WTC11 (cell line): ENCODE data around the gene RRP1B. TPM values are rescaled to one million over a fixed set of nuclear protein-coding genes. Genes with fewer than 3 reads are reported as not detected.
A peak's percentile ranks its signal among the peaks of the same experiment; 100 is the strongest.

Experiments
- ELF4 ChIP-seq: sonication (generic); formaldehyde crosslinking; IDR thresholded peaks from 2 replicates; pipeline ENCODE4 v1.8.1; 2022; ENCODE audit warnings: low read depth, mild to moderate bottlenecking, moderate library complexity, missing genetic modification reagents
- FOXP1 ChIP-seq: sonication (generic); formaldehyde crosslinking; IDR thresholded peaks from 2 replicates; pipeline ENCODE4 v1.8.0; 2022; ENCODE audit warnings: missing genetic modification reagents, mild to moderate bottlenecking, moderate library complexity, borderline replicate concordance
- GRHL2 ChIP-seq: fragments of 250-450 bp; sonication (Bioruptor Pico); IDR thresholded peaks from 2 replicates; pipeline ENCODE4 v1.8.0; 2022; ENCODE audit warnings: mild to moderate bottlenecking, moderate library complexity; ENCODE audit not compliant: insufficient replicate concordance, severe bottlenecking
- HMGA2 ChIP-seq: fragments of 250-450 bp; sonication (Bioruptor Pico); IDR thresholded peaks from 2 replicates; pipeline ENCODE4 v1.4.0; 2021; ENCODE audit warnings: mild to moderate bottlenecking, moderate library complexity
- RELA ChIP-seq: sonication (generic); formaldehyde crosslinking; IDR thresholded peaks from 2 replicates; pipeline ENCODE4 v1.8.1; 2022; ENCODE audit warnings: missing genetic modification reagents, mild to moderate bottlenecking, borderline replicate concordance
- ZNF416 ChIP-seq: fragments of 250-450 bp; sonication (Bioruptor Pico); IDR thresholded peaks from 2 replicates; pipeline ENCODE4 v1.9.0; 2021; ENCODE audit warnings: mild to moderate bottlenecking, inconsistent platforms
- ZNF671 ChIP-seq: fragments of 250-450 bp; sonication (Bioruptor Pico); IDR thresholded peaks from 2 replicates; pipeline ENCODE4 v1.8.0; 2021; ENCODE audit warnings: mild to moderate bottlenecking
- total RNA-seq: library from RNA; stranded (reverse); gene quantifications from 3 replicates; pipeline ENCODE4 v1.2.3, GENCODE V29; 2021
- TF ChIP-seq, protein P1 (sequence below): sonication (generic); formaldehyde crosslinking; IDR thresholded peaks from 2 replicates; pipeline ENCODE4 v1.8.0; 2023; ENCODE audit warnings: mild to moderate bottlenecking, missing genetic modification reagents
- TF ChIP-seq, protein P2 (sequence below): fragments of 250-450 bp; sonication (Bioruptor Pico); IDR thresholded peaks from 2 replicates; pipeline ENCODE4 v1.9.0; 2021; ENCODE audit warnings: mild to moderate bottlenecking
- TF ChIP-seq, protein P3 (sequence below): fragments of 250-450 bp; sonication (Bioruptor Pico); IDR thresholded peaks from 2 replicates; pipeline ENCODE4 v1.8.0; 2021; ENCODE audit warnings: mild to moderate bottlenecking
- TF ChIP-seq, protein P4 (sequence below): sonication (generic); formaldehyde crosslinking; IDR thresholded peaks from 2 replicates; pipeline ENCODE4 v1.8.0; 2023; ENCODE audit warnings: missing genetic modification reagents, mild to moderate bottlenecking, borderline replicate concordance
- TF ChIP-seq, protein P5 (sequence below): fragments of 250-450 bp; sonication (Bioruptor Pico); IDR thresholded peaks from 2 replicates; pipeline ENCODE4 v2.1.2; 2022; ENCODE audit warnings: mild to moderate bottlenecking, moderate library complexity
- TF ChIP-seq, protein P6 (sequence below): sonication (generic); formaldehyde crosslinking; IDR thresholded peaks from 2 replicates; pipeline ENCODE4 v1.8.0; 2022; ENCODE audit warnings: mild to moderate bottlenecking, missing genetic modification reagents
- TF ChIP-seq, protein P7 (sequence below): sonication (generic); formaldehyde crosslinking; IDR thresholded peaks from 2 replicates; pipeline ENCODE4 v1.8.1; 2022; ENCODE audit warnings: low read depth, mild to moderate bottlenecking, moderate library complexity, missing genetic modification reagents, borderline replicate concordance
- TF ChIP-seq, protein P8 (sequence below): sonication (generic); formaldehyde crosslinking; IDR thresholded peaks from 2 replicates; pipeline ENCODE4 v1.8.1; 2022; ENCODE audit warnings: low read depth, missing genetic modification reagents, borderline replicate concordance
- TF ChIP-seq, protein P9 (sequence below): sonication (generic); formaldehyde crosslinking; IDR thresholded peaks from 2 replicates; pipeline ENCODE4 v1.8.1; 2022; ENCODE audit warnings: mild to moderate bottlenecking, missing genetic modification reagents, moderate library complexity, borderline replicate concordance

Gene RRP1B
- total RNA-seq, 1 experiment from 2014 or later: 74.9 TPM

DNA sequence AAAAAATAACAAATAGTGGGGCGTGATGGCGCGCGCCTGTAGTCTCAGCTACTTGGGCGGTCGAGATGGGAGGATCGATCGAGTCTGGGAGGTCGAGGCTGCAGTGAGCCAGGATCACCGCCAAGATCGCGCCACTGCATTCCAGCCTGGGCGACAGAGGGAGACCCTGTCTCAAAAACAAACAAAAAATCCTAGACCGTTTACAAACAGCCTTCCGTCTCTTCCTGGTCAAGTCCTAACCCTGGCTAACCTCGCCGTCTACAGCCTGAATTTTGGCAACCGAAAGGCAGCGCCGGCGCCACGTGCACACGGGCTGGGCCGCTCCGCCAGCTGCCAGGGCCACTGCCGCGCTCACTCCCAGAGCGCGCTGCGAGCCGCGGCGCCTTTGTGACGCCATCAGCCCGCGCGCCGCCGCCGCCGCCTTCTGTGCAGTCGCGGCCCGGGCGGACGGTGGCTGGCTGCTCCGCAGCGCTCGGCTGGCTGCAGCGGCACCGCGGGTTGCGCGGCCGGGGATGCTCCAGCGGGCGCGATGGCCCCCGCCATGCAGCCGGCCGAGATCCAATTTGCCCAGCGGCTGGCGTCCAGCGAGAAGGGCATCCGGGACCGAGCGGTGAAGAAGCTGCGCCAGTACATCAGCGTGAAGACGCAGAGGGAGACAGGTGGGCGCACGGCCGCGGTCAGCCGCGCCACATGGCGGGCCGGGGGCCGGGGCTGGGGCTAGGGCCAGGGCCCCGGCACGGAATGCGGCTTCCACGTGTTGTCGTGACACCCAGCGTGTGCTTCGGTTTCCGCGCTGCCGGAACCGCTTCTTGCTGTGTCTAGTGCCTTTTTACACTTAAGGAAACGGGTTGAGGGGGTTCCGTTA, at the start of gene RRP1B, which contains the start of gene HSF2BP (continued):
- TF ChIP-seq RELA (CRISPR knock-in tag) (peak; percentile 90), ELF4 (CRISPR knock-in tag) (peak; percentile 77; the same call in 1 of the 2 replicates), GRHL2 (CRISPR knock-in tag) (no peak), FOXP1 (CRISPR knock-in tag) (peak; percentile 99), ZNF671 (CRISPR knock-in tag) (no peak), HMGA2 (no peak), ZNF416 (CRISPR knock-in tag) (peak; percentile 11; the same call in 1 of the 2 replicates)
- TF ChIP-seq, protein P1, sequence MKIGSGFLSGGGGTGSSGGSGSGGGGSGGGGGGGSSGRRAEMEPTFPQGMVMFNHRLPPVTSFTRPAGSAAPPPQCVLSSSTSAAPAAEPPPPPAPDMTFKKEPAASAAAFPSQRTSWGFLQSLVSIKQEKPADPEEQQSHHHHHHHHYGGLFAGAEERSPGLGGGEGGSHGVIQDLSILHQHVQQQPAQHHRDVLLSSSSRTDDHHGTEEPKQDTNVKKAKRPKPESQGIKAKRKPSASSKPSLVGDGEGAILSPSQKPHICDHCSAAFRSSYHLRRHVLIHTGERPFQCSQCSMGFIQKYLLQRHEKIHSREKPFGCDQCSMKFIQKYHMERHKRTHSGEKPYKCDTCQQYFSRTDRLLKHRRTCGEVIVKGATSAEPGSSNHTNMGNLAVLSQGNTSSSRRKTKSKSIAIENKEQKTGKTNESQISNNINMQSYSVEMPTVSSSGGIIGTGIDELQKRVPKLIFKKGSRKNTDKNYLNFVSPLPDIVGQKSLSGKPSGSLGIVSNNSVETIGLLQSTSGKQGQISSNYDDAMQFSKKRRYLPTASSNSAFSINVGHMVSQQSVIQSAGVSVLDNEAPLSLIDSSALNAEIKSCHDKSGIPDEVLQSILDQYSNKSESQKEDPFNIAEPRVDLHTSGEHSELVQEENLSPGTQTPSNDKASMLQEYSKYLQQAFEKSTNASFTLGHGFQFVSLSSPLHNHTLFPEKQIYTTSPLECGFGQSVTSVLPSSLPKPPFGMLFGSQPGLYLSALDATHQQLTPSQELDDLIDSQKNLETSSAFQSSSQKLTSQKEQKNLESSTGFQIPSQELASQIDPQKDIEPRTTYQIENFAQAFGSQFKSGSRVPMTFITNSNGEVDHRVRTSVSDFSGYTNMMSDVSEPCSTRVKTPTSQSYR (CRISPR knock-in tag): peak; percentile 91; the same call in 1 of the 2 replicates
- TF ChIP-seq, protein P2, sequence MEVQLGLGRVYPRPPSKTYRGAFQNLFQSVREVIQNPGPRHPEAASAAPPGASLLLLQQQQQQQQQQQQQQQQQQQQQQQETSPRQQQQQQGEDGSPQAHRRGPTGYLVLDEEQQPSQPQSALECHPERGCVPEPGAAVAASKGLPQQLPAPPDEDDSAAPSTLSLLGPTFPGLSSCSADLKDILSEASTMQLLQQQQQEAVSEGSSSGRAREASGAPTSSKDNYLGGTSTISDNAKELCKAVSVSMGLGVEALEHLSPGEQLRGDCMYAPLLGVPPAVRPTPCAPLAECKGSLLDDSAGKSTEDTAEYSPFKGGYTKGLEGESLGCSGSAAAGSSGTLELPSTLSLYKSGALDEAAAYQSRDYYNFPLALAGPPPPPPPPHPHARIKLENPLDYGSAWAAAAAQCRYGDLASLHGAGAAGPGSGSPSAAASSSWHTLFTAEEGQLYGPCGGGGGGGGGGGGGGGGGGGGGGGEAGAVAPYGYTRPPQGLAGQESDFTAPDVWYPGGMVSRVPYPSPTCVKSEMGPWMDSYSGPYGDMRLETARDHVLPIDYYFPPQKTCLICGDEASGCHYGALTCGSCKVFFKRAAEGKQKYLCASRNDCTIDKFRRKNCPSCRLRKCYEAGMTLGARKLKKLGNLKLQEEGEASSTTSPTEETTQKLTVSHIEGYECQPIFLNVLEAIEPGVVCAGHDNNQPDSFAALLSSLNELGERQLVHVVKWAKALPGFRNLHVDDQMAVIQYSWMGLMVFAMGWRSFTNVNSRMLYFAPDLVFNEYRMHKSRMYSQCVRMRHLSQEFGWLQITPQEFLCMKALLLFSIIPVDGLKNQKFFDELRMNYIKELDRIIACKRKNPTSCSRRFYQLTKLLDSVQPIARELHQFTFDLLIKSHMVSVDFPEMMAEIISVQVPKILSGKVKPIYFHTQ: no peak
- TF ChIP-seq, protein P3, sequence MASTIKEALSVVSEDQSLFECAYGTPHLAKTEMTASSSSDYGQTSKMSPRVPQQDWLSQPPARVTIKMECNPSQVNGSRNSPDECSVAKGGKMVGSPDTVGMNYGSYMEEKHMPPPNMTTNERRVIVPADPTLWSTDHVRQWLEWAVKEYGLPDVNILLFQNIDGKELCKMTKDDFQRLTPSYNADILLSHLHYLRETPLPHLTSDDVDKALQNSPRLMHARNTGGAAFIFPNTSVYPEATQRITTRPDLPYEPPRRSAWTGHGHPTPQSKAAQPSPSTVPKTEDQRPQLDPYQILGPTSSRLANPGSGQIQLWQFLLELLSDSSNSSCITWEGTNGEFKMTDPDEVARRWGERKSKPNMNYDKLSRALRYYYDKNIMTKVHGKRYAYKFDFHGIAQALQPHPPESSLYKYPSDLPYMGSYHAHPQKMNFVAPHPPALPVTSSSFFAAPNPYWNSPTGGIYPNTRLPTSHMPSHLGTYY: no peak
- TF ChIP-seq, protein P4, sequence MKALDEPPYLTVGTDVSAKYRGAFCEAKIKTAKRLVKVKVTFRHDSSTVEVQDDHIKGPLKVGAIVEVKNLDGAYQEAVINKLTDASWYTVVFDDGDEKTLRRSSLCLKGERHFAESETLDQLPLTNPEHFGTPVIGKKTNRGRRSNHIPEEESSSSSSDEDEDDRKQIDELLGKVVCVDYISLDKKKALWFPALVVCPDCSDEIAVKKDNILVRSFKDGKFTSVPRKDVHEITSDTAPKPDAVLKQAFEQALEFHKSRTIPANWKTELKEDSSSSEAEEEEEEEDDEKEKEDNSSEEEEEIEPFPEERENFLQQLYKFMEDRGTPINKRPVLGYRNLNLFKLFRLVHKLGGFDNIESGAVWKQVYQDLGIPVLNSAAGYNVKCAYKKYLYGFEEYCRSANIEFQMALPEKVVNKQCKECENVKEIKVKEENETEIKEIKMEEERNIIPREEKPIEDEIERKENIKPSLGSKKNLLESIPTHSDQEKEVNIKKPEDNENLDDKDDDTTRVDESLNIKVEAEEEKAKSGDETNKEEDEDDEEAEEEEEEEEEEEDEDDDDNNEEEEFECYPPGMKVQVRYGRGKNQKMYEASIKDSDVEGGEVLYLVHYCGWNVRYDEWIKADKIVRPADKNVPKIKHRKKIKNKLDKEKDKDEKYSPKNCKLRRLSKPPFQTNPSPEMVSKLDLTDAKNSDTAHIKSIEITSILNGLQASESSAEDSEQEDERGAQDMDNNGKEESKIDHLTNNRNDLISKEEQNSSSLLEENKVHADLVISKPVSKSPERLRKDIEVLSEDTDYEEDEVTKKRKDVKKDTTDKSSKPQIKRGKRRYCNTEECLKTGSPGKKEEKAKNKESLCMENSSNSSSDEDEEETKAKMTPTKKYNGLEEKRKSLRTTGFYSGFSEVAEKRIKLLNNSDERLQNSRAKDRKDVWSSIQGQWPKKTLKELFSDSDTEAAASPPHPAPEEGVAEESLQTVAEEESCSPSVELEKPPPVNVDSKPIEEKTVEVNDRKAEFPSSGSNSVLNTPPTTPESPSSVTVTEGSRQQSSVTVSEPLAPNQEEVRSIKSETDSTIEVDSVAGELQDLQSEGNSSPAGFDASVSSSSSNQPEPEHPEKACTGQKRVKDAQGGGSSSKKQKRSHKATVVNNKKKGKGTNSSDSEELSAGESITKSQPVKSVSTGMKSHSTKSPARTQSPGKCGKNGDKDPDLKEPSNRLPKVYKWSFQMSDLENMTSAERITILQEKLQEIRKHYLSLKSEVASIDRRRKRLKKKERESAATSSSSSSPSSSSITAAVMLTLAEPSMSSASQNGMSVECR (CRISPR knock-in tag): peak; percentile 96
- TF ChIP-seq, protein P5, sequence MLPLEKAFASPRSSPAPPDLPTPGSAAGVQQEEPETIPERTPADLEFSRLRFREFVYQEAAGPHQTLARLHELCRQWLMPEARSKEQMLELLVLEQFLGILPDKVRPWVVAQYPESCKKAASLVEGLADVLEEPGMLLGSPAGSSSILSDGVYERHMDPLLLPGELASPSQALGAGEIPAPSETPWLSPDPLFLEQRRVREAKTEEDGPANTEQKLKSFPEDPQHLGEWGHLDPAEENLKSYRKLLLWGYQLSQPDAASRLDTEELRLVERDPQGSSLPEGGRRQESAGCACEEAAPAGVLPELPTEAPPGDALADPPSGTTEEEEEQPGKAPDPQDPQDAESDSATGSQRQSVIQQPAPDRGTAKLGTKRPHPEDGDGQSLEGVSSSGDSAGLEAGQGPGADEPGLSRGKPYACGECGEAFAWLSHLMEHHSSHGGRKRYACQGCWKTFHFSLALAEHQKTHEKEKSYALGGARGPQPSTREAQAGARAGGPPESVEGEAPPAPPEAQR (CRISPR knock-in tag): no peak
- TF ChIP-seq, protein P6, sequence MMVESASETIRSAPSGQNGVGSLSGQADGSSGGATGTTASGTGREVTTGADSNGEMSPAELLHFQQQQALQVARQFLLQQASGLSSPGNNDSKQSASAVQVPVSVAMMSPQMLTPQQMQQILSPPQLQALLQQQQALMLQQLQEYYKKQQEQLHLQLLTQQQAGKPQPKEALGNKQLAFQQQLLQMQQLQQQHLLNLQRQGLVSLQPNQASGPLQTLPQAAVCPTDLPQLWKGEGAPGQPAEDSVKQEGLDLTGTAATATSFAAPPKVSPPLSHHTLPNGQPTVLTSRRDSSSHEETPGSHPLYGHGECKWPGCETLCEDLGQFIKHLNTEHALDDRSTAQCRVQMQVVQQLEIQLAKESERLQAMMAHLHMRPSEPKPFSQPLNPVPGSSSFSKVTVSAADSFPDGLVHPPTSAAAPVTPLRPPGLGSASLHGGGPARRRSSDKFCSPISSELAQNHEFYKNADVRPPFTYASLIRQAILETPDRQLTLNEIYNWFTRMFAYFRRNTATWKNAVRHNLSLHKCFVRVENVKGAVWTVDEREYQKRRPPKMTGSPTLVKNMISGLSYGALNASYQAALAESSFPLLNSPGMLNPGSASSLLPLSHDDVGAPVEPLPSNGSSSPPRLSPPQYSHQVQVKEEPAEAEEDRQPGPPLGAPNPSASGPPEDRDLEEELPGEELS (CRISPR knock-in tag): peak; percentile 97
- TF ChIP-seq, protein P7, sequence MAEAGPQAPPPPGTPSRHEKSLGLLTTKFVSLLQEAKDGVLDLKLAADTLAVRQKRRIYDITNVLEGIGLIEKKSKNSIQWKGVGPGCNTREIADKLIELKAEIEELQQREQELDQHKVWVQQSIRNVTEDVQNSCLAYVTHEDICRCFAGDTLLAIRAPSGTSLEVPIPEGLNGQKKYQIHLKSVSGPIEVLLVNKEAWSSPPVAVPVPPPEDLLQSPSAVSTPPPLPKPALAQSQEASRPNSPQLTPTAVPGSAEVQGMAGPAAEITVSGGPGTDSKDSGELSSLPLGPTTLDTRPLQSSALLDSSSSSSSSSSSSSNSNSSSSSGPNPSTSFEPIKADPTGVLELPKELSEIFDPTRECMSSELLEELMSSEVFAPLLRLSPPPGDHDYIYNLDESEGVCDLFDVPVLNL (CRISPR knock-in tag): peak; percentile 97
- TF ChIP-seq, protein P8, sequence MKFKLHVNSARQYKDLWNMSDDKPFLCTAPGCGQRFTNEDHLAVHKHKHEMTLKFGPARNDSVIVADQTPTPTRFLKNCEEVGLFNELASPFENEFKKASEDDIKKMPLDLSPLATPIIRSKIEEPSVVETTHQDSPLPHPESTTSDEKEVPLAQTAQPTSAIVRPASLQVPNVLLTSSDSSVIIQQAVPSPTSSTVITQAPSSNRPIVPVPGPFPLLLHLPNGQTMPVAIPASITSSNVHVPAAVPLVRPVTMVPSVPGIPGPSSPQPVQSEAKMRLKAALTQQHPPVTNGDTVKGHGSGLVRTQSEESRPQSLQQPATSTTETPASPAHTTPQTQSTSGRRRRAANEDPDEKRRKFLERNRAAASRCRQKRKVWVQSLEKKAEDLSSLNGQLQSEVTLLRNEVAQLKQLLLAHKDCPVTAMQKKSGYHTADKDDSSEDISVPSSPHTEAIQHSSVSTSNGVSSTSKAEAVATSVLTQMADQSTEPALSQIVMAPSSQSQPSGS (CRISPR knock-in tag): peak; percentile 79; the same call in 1 of the 2 replicates
- TF ChIP-seq, protein P9, sequence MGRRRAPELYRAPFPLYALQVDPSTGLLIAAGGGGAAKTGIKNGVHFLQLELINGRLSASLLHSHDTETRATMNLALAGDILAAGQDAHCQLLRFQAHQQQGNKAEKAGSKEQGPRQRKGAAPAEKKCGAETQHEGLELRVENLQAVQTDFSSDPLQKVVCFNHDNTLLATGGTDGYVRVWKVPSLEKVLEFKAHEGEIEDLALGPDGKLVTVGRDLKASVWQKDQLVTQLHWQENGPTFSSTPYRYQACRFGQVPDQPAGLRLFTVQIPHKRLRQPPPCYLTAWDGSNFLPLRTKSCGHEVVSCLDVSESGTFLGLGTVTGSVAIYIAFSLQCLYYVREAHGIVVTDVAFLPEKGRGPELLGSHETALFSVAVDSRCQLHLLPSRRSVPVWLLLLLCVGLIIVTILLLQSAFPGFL (CRISPR knock-in tag): peak; percentile 65; the same call in 1 of the 2 replicates
